CD14-positive monocyte (primary cell): ENCODE results near the gene DLK2. TPM values are rescaled to one million over a fixed set of nuclear protein-coding genes. Genes with fewer than 3 reads are reported as not detected.

Experiments used
- DNase-seq, 3 donors: peaks; one replicate each; pipeline ENCODE4 v3.0.0-alpha.2; 2011 to 2022
- H2AFZ ChIP-seq: 2 replicates; pipeline ENCODE4 v1.6.0; 2012; ENCODE audit warnings: mild to moderate bottlenecking, low read depth, low read length, inconsistent platforms; ENCODE audit not compliant: insufficient read depth, poor library complexity, severe bottlenecking
- H3K27ac ChIP-seq, 2 donors: 1 replicate in 1 of 2; 2 replicates in 1 of 2; pipeline ENCODE4 v1.5.1; 2012 to 2013; ENCODE audit warnings: low read length in 2 of 2, control low read depth in 1 of 2, inconsistent platforms in 1 of 2, low read depth in 1 of 2, mild to moderate bottlenecking in 1 of 2
- H3K27me3 ChIP-seq, 2 donors: one replicate each; pipeline versions ENCODE4 v1.6.0 to v1.6.1; 2011 to 2013; ENCODE audit warnings: low read length in 2 of 2; ENCODE audit not compliant: control insufficient read depth in 2 of 2, insufficient read depth in 2 of 2
- H3K36me3 ChIP-seq, 2 donors: replicated peaks in 1 of 2; 1 replicate in 1 of 2; 2 replicates in 1 of 2; pipeline versions ENCODE4 v1.5.1 to v1.6.1; 2012 to 2013; ENCODE audit warnings: low read length in 2 of 2, control low read depth in 1 of 2, inconsistent platforms in 1 of 2, mild to moderate bottlenecking in 1 of 2; ENCODE audit not compliant: insufficient read depth in 2 of 2, control insufficient read depth in 1 of 2
- H3K4me1 ChIP-seq, 2 donors: 1 replicate in 1 of 2; 2 replicates in 1 of 2; pipeline versions ENCODE4 v1.5.1 to v1.6.1; 2012 to 2013; ENCODE audit warnings: low read length in 2 of 2, control low read depth in 1 of 2, inconsistent platforms in 1 of 2, mild to moderate bottlenecking in 1 of 2, moderate library complexity in 1 of 2; ENCODE audit not compliant: insufficient read depth in 2 of 2, control insufficient read depth in 1 of 2
- H3K4me2 ChIP-seq: replicated peaks from 2 replicates; pipeline ENCODE3; 2012; ENCODE audit warnings: low read length, moderate library complexity, mild to moderate bottlenecking; ENCODE audit not compliant: poor library complexity, severe bottlenecking; ENCODE audit errors: extremely low read depth
- H3K4me3 ChIP-seq, 3 experiments: fragments of 200-600 bp in 1 of 3; sonication (generic) in 1 of 3; replicated peaks in 1 of 3; 1 replicate in 2 of 3; 2 replicates in 1 of 3; pipeline ENCODE4 v1.5.1; 2011 to 2013; ENCODE audit warnings: low read length in 3 of 3, mild to moderate bottlenecking in 3 of 3, control low read depth in 2 of 3, low read depth in 2 of 3, inconsistent platforms in 1 of 3, moderate library complexity in 1 of 3
- H3K79me2 ChIP-seq: 2 replicates; pipeline ENCODE4 v1.6.0; 2012; ENCODE audit warnings: mild to moderate bottlenecking, control low read depth, inconsistent platforms, low read length, moderate library complexity; ENCODE audit not compliant: insufficient read depth
- H3K9ac ChIP-seq: 2 replicates; pipeline ENCODE4 v1.6.0; 2017; ENCODE audit warnings: low read length, mild to moderate bottlenecking; ENCODE audit not compliant: insufficient read depth, poor library complexity, severe bottlenecking
- H3K9me3 ChIP-seq, 2 donors: replicated peaks in 1 of 2; 1 replicate in 1 of 2; 2 replicates in 1 of 2; pipeline versions ENCODE4 v1.5.1 to v1.6.1; 2012 to 2013; ENCODE audit warnings: low read length in 2 of 2, control low read depth in 1 of 2; ENCODE audit not compliant: control insufficient read depth in 1 of 2, insufficient read depth in 1 of 2
- H4K20me1 ChIP-seq: 2 replicates; pipeline ENCODE4 v1.6.0; 2012; ENCODE audit warnings: mild to moderate bottlenecking, low read length, control low read depth, moderate library complexity; ENCODE audit not compliant: insufficient read depth
- H3K27ac Mint-ChIP-seq, 7 donors: one replicate each; pipeline ENCODE4 v1.8.0; 2020; ENCODE audit warnings: mild to moderate bottlenecking in 7 of 7, mixed read lengths in 7 of 7, moderate library complexity in 6 of 7, inconsistent platforms in 2 of 7
- H3K27me3 Mint-ChIP-seq, 3 donors: one replicate each; pipeline ENCODE4 v1.8.0; 2021 to 2022; ENCODE audit warnings: low read depth in 3 of 3, mild to moderate bottlenecking in 3 of 3, mixed read lengths in 3 of 3, moderate library complexity in 3 of 3, inconsistent platforms in 1 of 3
- H3K36me3 Mint-ChIP-seq, 2 donors: one replicate each; pipeline ENCODE4 v1.8.0; 2020; ENCODE audit warnings: mixed read lengths in 2 of 2, inconsistent platforms in 1 of 2, mild to moderate bottlenecking in 1 of 2
- H3K4me1 Mint-ChIP-seq: one replicate; pipeline ENCODE4 v1.8.0; 2020; ENCODE audit warnings: mild to moderate bottlenecking, mixed read lengths
- H3K4me3 Mint-ChIP-seq, 2 donors: one replicate each; pipeline ENCODE4 v1.8.0; 2020; ENCODE audit warnings: mild to moderate bottlenecking in 2 of 2, mixed read lengths in 2 of 2, moderate library complexity in 1 of 2
- H3K9me3 Mint-ChIP-seq, 7 donors: one replicate each; pipeline ENCODE4 v1.8.0; 2020 to 2022; ENCODE audit warnings: mixed read lengths in 7 of 7, mild to moderate bottlenecking in 6 of 7, moderate library complexity in 6 of 7, inconsistent platforms in 2 of 7
- CTCF ChIP-seq: fragments of 200-600 bp; IDR thresholded peaks from one replicate; pipeline ENCODE4 v1.8.0; 2022; ENCODE audit warnings: antibody characterized with exemption, mild to moderate bottlenecking
- WGBS: methylation state at CpG from one replicate; pipeline ENCODE4 v1.1.5; 2013; ENCODE audit warnings: missing lambda C conversion rate; ENCODE audit not compliant: insufficient coverage; 5-methylcytosine and 5-hydroxymethylcytosine counted together
- intact Hi-C, 2 donors: fragments of 100-400 bp; cut with micrococcal nuclease; formaldehyde crosslinking; loops; one replicate each; pipeline versions ENCODE4 v1.15.0 to v1.15.1; 2023
- polyA plus RNA-seq, 3 donors: library from polyadenylated mRNA; depleted of rRNA in 1 of 3; unstranded in 2 of 3; stranded (reverse) in 1 of 3; fragments of 300-500 nt in 2 of 3; fragments of >200 nt in 1 of 3; fragmentation: Illumina TruSeq in 2 of 3; gene quantifications; 1 replicate in 2 of 3; 2 replicates in 1 of 3; pipeline ENCODE4 v1.2.3, GENCODE V29; 2012 to 2021

Gene DLK2
- polyA plus RNA-seq, 3 donors = 0.08 TPM; not detected in 2

DNA sequence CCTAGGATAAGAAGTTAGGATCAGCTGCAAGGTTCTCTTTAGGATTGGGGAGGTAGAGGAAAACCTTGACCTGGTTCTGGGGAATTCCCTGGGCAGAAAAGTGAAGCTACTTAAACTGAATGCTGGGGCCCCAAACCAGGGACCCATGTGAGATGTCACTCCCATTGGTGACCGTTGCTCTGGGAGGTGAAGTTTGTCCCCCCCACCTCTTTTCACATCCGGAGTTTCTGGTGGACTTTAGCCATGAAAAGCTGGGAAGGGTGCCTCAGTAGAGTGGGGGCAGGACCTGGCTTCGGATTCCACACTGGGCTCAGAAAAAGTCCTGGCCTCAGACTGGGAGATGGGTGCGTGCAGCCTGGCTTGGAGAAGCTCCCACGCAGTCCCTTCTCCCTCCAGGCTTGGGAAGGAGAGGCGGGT, 35.2 kb upstream of the DLK2 start:
- no peaks in the 10 kb centered on the region for H3K79me2 ChIP-seq
- no peak overlapping the region for H3K4me2 ChIP-seq
- intact Hi-C loops = no loop called here
- 100% methylated on average over 1 of the region's 6 CpGs for WGBS
- no peak for TF ChIP-seq CTCF
- no peak overlapping the region for H3K4me3 ChIP-seq
- peaks cover 17 to 68% of the 10 kb centered on the region in 2 donors for H3K36me3 ChIP-seq
- H3K9me3 Mint-ChIP-seq = no peaks in the 10 kb centered on the region
- peaks cover 0 to under 1% (median 0%) of the 10 kb centered on the region in 3 donors for H3K27me3 Mint-ChIP-seq
- H3K36me3 Mint-ChIP-seq = peaks cover 22 to 48% of the 10 kb centered on the region in 2 donors
- H3K27ac Mint-ChIP-seq = peak overlapping the region in 1 of 7 donors; percentile 48
- no peaks in the 10 kb centered on the region for H3K9me3 ChIP-seq
- no peak for DNase-seq
- H3K4me1 Mint-ChIP-seq = peaks cover 8% of the 10 kb centered on the region
- peaks cover 60% of the 10 kb centered on the region for H4K20me1 ChIP-seq
- H3K4me3 Mint-ChIP-seq = no peak overlapping the region
- H3K9ac ChIP-seq = no peak overlapping the region
- H2AFZ ChIP-seq = no peak overlapping the region
- no peaks in the 10 kb centered on the region for H3K27me3 ChIP-seq
- no peaks in the 10 kb centered on the region for H3K4me1 ChIP-seq
- H3K27ac ChIP-seq = no peak overlapping the region

DNA sequence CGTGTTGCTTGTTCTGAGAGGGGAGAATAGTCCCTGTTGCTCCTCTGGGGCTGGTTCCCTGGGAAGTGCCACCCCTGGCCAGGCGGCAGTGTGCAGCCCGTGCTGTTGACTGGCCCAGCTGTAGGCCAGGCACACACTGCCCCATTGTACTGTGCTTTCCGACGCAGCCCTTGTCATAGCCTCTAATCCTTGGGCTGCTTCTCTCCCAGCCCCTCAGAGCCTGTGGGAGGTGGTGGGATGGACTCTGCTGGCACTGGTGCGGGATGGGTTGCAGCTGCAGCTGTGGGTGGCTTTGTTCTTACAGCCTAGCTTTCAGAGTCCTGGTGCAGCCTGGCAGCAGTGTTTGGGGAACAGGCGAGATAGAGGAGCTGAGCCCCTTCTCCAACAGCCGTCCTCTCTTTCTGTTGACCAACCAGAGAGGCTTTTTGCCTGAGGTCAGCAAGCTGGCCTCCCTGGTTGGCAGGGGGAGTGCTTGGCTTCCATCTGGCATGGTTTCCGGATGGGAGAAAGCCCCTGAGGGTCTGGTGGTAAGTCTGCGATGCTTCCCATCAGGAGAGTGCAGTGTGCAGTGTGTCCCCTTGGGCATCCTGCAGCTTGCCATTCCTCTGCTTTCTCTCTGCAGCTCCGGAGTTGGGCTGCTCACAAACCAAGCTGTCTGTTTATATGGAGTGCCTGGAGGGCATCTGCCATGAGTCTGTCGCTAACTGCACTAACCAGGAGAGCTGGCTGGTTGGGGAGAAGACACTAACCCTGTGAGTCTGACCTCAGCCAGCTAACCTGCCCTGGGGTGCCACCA, 34.1 kb upstream of the DLK2 start:
- Mint-ChIP-seq H3K27ac (peak overlapping the region in 1 of 7 donors; percentile 34), H3K9me3 (no peaks in the 10 kb centered on the region), H3K4me1 (no peaks in the 10 kb centered on the region), H3K4me3 (peak overlapping the region in 1 of 2 donors; percentile 3), H3K27me3 (no peaks in the 10 kb centered on the region), H3K36me3 (peaks cover 26 to 54% of the 10 kb centered on the region in 2 donors)
- Histone ChIP-seq H3K4me1 (no peaks in the 10 kb centered on the region), H3K27me3 (no peaks in the 10 kb centered on the region), H3K4me3 (no peak overlapping the region), H3K9ac (no peak overlapping the region), H3K9me3 (no peaks in the 10 kb centered on the region), H3K79me2 (peaks cover 8% of the 10 kb centered on the region), H2AFZ (no peak overlapping the region), H3K4me2 (no peak overlapping the region), H3K36me3 (peaks cover 17 to 69% of the 10 kb centered on the region in 2 donors), H4K20me1 (peaks cover 58% of the 10 kb centered on the region), H3K27ac (no peak overlapping the region)
- TF ChIP-seq CTCF = no peak
- DNase-seq = no peak
- WGBS = 99% methylated on average over 9 of the region's 12 CpGs
- intact Hi-C loops = no loop called here
